Putamen (tissue), 1 donor: ENCODE results near the gene SPRING1.
"Not testable (repeated sequence)": the region's sequence is repeated elsewhere in the genome, so short reads cannot be mapped to it uniquely, and the experiment has no call there.

Experiments used
- DNase-seq: peaks from one replicate; pipeline ENCODE4 v3.0.0-alpha.2; 2016; ENCODE audit warnings: low spot score

Gene SPRING1

GRCh38 chr12:116737774-116738657, at the start of gene SPRING1, which contains the start of gene RNFT2:
SPRING1 (minus strand) TSS chr12:116738069; CDS start chr12:116737900, 169 bp downstream.
RNFT2 (plus strand) TSS chr12:116738315; CDS start chr12:116740498, 2,183 bp downstream.
- DNase-seq: peak; percentile 99

GRCh38 chr12:116784238-116784612, 46.4 kb upstream of the SPRING1 start:
- DNase-seq: no peak

GRCh38 chr12:116783525-116784237, 45.8 kb upstream of the SPRING1 start:
- DNase-seq: no peak

GRCh38 chr12:116780942-116781341, 43.1 kb upstream of the SPRING1 start:
- no peak for DNase-seq

GRCh38 chr12:116779597-116779996, 41.7 kb upstream of the SPRING1 start:
- no peak for DNase-seq

GRCh38 chr12:116777245-116777644, 39.4 kb upstream of the SPRING1 start:
- DNase-seq: no peak

- DNase-seq: no peak
Observed at GRCh38 chr12:116774020-116774419, 36.2 kb upstream of the SPRING1 start.

- no peak for DNase-seq
Observed at GRCh38 chr12:116773276-116773731, 35.4 kb upstream of the SPRING1 start.

- DNase-seq: no peak
Observed at GRCh38 chr12:116771651-116772050, 33.8 kb upstream of the SPRING1 start.

GRCh38 chr12:116766746-116767145, 28.9 kb upstream of the SPRING1 start:
- no peak for DNase-seq

- DNase-seq: no peak
Observed at GRCh38 chr12:116766285-116766684, 28.4 kb upstream of the SPRING1 start.

GRCh38 chr12:116765271-116765670, 27.4 kb upstream of the SPRING1 start:
- no peak for DNase-seq

- no peak for DNase-seq
Observed at GRCh38 chr12:116761499-116761898, 23.6 kb upstream of the SPRING1 start.

GRCh38 chr12:116760622-116761020, 22.8 kb upstream of the SPRING1 start:
- DNase-seq: no peak

- DNase-seq: no peak
Observed at GRCh38 chr12:116759783-116760621, 22.1 kb upstream of the SPRING1 start.

- DNase-seq: not testable (repeated sequence)
Observed at GRCh38 chr12:116754783-116755182, 16.9 kb upstream of the SPRING1 start.

- not testable (repeated sequence) for DNase-seq
Observed at GRCh38 chr12:116754097-116754496, 16.2 kb upstream of the SPRING1 start.

- DNase-seq: no peak
Observed at GRCh38 chr12:116750298-116750697, 12.4 kb upstream of the SPRING1 start.

- no peak for DNase-seq
Observed at GRCh38 chr12:116749884-116750283, 12.0 kb upstream of the SPRING1 start.

GRCh38 chr12:116745554-116745953, 7.7 kb upstream of the SPRING1 start:
- no peak for DNase-seq

GRCh38 chr12:116744766-116745165, 6.9 kb upstream of the SPRING1 start:
- no peak for DNase-seq

- not testable (repeated sequence) for DNase-seq
Observed at GRCh38 chr12:116742787-116743186, 4.9 kb upstream of the SPRING1 start.
